ENCODE measurements around the gene FRMD4A. TPM values are rescaled to one million over a fixed set of nuclear protein-coding genes. Genes with fewer than 3 reads are reported as not detected.

The FRMD4A gene
- total RNA-seq, 2 donors from 2014 or later, result 22.3 to 22.4 TPM

DNA sequence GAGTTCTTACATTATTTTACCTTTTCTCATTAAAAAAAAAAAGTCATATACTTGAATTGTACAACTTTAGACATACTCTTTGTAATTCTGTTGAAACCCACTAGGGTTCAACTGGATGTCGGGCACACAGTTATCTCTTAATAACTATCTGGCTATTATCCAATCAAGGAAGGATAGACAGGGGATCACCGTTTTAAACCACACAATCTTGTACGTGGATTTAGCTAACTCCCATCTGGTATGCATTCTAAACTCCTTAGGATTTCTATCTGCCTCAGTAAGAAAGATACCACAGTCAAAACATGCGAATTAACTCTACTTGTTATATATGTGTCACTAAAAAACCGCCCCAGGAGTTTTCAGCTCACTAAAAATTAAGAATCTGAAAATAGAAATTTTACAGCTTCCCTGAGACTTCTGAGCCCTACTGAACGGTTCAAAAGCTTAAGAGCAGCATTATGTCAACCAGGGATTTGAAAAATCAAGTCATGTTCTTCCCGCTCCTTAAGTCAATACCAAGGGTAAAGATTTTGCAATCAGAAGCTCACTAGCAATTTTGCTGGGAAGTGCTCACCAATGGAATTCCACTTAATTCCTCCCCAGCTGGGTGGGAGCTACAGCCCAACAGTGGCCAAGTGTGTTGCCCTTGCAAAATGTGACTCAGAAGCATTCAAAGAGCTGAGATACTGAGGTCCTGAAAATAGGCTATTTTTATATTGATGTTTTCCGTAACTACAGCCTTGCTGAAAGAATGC, 267.0 kb downstream of the FRMD4A start:
- DNase-seq, result no peak
- no peak overlapping the region for H3K27ac Mint-ChIP-seq
- Histone ChIP-seq H3K9me3 (ENCODE audit: control insufficient read depth, low read length) (no peaks in the 10 kb centered on the region), H3K4me1 (ENCODE audit: control insufficient read depth, insufficient read depth, low read length) (no peaks in the 10 kb centered on the region), H3K9ac (ENCODE audit: extremely low read depth, low read length, poor library complexity, severe bottlenecking) (no peak overlapping the region), H3K36me3 (ENCODE audit: control insufficient read depth, insufficient read depth, low read length) (no peaks in the 10 kb centered on the region), H3K27me3 (ENCODE audit: control insufficient read depth, insufficient read depth, low read length, poor library complexity, severe bottlenecking) (no peaks in the 10 kb centered on the region), H3K4me3 (ENCODE audit: low read length) (no peak overlapping the region), H3K27ac (ENCODE audit: low read depth, low read length) (no peak overlapping the region)
- H3K36me3 Mint-ChIP-seq (ENCODE audit: low read depth), result no peaks in the 10 kb centered on the region
- H3K9me3 Mint-ChIP-seq, result no peaks in the 10 kb centered on the region
- no peaks in the 10 kb centered on the region for H3K27me3 Mint-ChIP-seq (ENCODE audit: insufficient read depth)
- H3K4me3 Mint-ChIP-seq, result no peak overlapping the region
- H3K4me1 Mint-ChIP-seq, result no peaks in the 10 kb centered on the region
- TF ChIP-seq, protein P1, sequence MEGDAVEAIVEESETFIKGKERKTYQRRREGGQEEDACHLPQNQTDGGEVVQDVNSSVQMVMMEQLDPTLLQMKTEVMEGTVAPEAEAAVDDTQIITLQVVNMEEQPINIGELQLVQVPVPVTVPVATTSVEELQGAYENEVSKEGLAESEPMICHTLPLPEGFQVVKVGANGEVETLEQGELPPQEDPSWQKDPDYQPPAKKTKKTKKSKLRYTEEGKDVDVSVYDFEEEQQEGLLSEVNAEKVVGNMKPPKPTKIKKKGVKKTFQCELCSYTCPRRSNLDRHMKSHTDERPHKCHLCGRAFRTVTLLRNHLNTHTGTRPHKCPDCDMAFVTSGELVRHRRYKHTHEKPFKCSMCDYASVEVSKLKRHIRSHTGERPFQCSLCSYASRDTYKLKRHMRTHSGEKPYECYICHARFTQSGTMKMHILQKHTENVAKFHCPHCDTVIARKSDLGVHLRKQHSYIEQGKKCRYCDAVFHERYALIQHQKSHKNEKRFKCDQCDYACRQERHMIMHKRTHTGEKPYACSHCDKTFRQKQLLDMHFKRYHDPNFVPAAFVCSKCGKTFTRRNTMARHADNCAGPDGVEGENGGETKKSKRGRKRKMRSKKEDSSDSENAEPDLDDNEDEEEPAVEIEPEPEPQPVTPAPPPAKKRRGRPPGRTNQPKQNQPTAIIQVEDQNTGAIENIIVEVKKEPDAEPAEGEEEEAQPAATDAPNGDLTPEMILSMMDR (conservative IDR thresholded peaks at IDR 0.05), result no peak
- 86 to 87% methylated on average over 7 to 8 of the region's 8 CpGs for WGBS, 2 experiments (ENCODE audit: insufficient coverage in 1 of 2, insufficient read length in 1 of 2)

DNA sequence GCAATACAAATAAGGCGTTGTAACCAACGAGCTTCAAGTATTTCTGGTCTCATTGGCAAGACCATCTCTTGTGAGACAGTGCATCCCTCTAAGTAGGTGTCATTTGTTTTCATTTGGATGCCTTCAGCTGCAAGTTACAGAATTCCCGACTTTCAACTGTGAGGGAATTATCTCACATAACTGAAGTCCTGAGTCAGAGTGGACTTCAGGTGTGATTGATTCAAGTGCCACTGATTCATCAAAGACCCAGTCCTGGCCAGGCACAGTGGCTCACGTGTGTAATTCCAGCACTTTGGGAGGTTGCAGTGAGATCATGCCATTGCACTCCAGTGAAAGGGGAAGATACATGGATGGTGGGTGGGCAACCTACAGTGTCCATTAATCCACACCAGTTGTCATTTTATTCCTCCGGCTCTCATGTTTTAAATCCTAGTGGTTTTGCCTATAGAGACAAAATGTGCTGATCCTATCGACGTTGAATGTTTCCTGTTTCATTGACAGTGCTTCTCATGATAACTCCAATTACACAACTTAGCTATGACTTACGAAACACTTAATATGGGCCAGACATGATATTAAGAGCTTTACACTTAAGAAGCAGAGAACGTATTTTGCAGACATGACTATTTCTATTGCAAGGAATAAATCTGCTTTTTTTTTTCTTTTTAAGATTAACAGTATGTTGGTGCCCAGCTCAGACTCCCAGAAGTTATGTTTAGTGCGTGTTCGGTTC, 268.0 kb downstream of the FRMD4A start:
- Histone ChIP-seq H3K9ac (ENCODE audit: extremely low read depth, low read length, poor library complexity, severe bottlenecking) (no peak overlapping the region), H3K36me3 (ENCODE audit: control insufficient read depth, insufficient read depth, low read length) (no peaks in the 10 kb centered on the region), H3K27me3 (ENCODE audit: control insufficient read depth, insufficient read depth, low read length, poor library complexity, severe bottlenecking) (no peaks in the 10 kb centered on the region), H3K4me1 (ENCODE audit: control insufficient read depth, insufficient read depth, low read length) (no peaks in the 10 kb centered on the region), H3K9me3 (ENCODE audit: control insufficient read depth, low read length) (no peaks in the 10 kb centered on the region), H3K27ac (ENCODE audit: low read depth, low read length) (no peak overlapping the region), H3K4me3 (ENCODE audit: low read length) (no peak overlapping the region)
- no peak for DNase-seq
- H3K9me3 Mint-ChIP-seq, result no peaks in the 10 kb centered on the region
- H3K4me1 Mint-ChIP-seq, result no peaks in the 10 kb centered on the region
- no peak overlapping the region for H3K27ac Mint-ChIP-seq
- no peaks in the 10 kb centered on the region for H3K36me3 Mint-ChIP-seq (ENCODE audit: low read depth)
- H3K4me3 Mint-ChIP-seq, result no peak overlapping the region
- H3K27me3 Mint-ChIP-seq (ENCODE audit: insufficient read depth), result no peaks in the 10 kb centered on the region
- TF ChIP-seq, protein P1 (conservative IDR thresholded peaks at IDR 0.05), result no peak
- 92% methylated on average over 11 of the region's 11 CpGs for WGBS, 2 experiments (ENCODE audit: insufficient coverage in 1 of 2, insufficient read length in 1 of 2)

GRCh38 chr10:14060320-14061070, 270.2 kb downstream of the FRMD4A start:
- Mint-ChIP-seq H3K36me3 (ENCODE audit: low read depth) (no peaks in the 10 kb centered on the region), H3K4me3 (no peak overlapping the region), H3K27ac (no peak overlapping the region), H3K4me1 (peaks cover 8% of the 10 kb centered on the region), H3K9me3 (no peaks in the 10 kb centered on the region), H3K27me3 (ENCODE audit: insufficient read depth) (no peaks in the 10 kb centered on the region)
- no peaks in the 10 kb centered on the region for H3K27me3 ChIP-seq (ENCODE audit: control insufficient read depth, insufficient read depth, low read length, poor library complexity, severe bottlenecking)
- no peak overlapping the region for H3K27ac ChIP-seq (ENCODE audit: low read depth, low read length)
- no peak for DNase-seq
- no peak overlapping the region for H3K9ac ChIP-seq (ENCODE audit: extremely low read depth, low read length, poor library complexity, severe bottlenecking)
- H3K36me3 ChIP-seq (ENCODE audit: control insufficient read depth, insufficient read depth, low read length), result no peaks in the 10 kb centered on the region
- 85 to 95% methylated on average over 2 of the region's 2 CpGs for WGBS, 2 experiments (ENCODE audit: insufficient coverage in 1 of 2, insufficient read length in 1 of 2)
- H3K9me3 ChIP-seq (ENCODE audit: control insufficient read depth, low read length), result no peaks in the 10 kb centered on the region
- no peaks in the 10 kb centered on the region for H3K4me1 ChIP-seq (ENCODE audit: control insufficient read depth, insufficient read depth, low read length)
- TF ChIP-seq, protein P1 (conservative IDR thresholded peaks at IDR 0.05), result no peak
- H3K4me3 ChIP-seq (ENCODE audit: low read length), result no peak overlapping the region

All from endodermal cell (in vitro differentiated cells).